Hepatocyte (in vitro differentiated cells): ENCODE results near the gene CCDC69. TPM values are rescaled to one million over a fixed set of nuclear protein-coding genes. Genes with fewer than 3 reads are reported as not detected.

Experiments used
- DNase-seq: peaks from one replicate; pipeline ENCODE4 v3.0.0-alpha.2; 2016; ENCODE audit warnings: low spot score
- H2AFZ ChIP-seq: fragments of 200-600 bp; sonication (generic); 2 replicates; pipeline ENCODE4 v1.6.0; 2016; ENCODE audit warnings: antibody characterized with exemption, mild to moderate bottlenecking
- H3K27ac ChIP-seq: fragments of 200-600 bp; sonication (generic); 2 replicates; pipeline ENCODE4 v1.5.1; 2016; ENCODE audit warnings: mild to moderate bottlenecking
- H3K27me3 ChIP-seq: fragments of 200-600 bp; sonication (generic); 2 replicates; pipeline ENCODE4 v1.6.1; 2016
- H3K36me3 ChIP-seq: fragments of 200-600 bp; sonication (generic); replicated peaks from 2 replicates; pipeline ENCODE4 v1.5.1; 2016; ENCODE audit warnings: low read depth; ENCODE audit not compliant: insufficient read depth
- H3K4me1 ChIP-seq: fragments of 200-600 bp; sonication (generic); 2 replicates; pipeline ENCODE4 v1.5.1; 2016; ENCODE audit warnings: mild to moderate bottlenecking, moderate library complexity; ENCODE audit not compliant: insufficient read depth
- H3K4me2 ChIP-seq: fragments of 200-600 bp; sonication (generic); 2 replicates; pipeline ENCODE4 v1.6.0; 2016
- H3K4me3 ChIP-seq: fragments of 200-600 bp; sonication (generic); 2 replicates; pipeline ENCODE4 v1.5.1; 2016; ENCODE audit warnings: mild to moderate bottlenecking
- H3K79me2 ChIP-seq: fragments of 200-600 bp; sonication (generic); 2 replicates; pipeline ENCODE4 v1.6.0; 2017; ENCODE audit warnings: mild to moderate bottlenecking
- H3K9me2 ChIP-seq: fragments of 200-600 bp; sonication (generic); replicated peaks from 2 replicates; pipeline ENCODE4 v1.6.0; 2017; ENCODE audit warnings: mild to moderate bottlenecking; ENCODE audit not compliant: insufficient read depth
- H3K9me3 ChIP-seq: fragments of 200-600 bp; sonication (generic); 2 replicates; pipeline ENCODE4 v1.5.1; 2016; ENCODE audit warnings: low read depth, mild to moderate bottlenecking
- H4K20me1 ChIP-seq: fragments of 200-600 bp; sonication (generic); 2 replicates; pipeline ENCODE4 v1.6.0; 2016; ENCODE audit warnings: mild to moderate bottlenecking; ENCODE audit not compliant: insufficient read depth, poor library complexity, severe bottlenecking
- EZH2 ChIP-seq: fragments of 200-600 bp; sonication (generic); IDR thresholded peaks from 2 replicates; pipeline ENCODE4 v1.6.1; 2016; ENCODE audit warnings: antibody characterized with exemption, mild to moderate bottlenecking, borderline replicate concordance
- EZH2phosphoT487 ChIP-seq: fragments of 200-600 bp; sonication (generic); IDR thresholded peaks from one replicate; pipeline ENCODE4 v1.6.1; 2018; ENCODE audit warnings: antibody characterized with exemption, mild to moderate bottlenecking, low read depth, moderate library complexity; ENCODE audit not compliant: unreplicated experiment, severe bottlenecking
- WGBS: methylation state at CpG from one replicate; pipeline ENCODE4 v1.1.6; 2016; ENCODE audit warnings: low lambda C conversion rate; ENCODE audit errors: missing lambda C conversion rate; 5-methylcytosine and 5-hydroxymethylcytosine counted together
- polyA plus RNA-seq: library from polyadenylated mRNA; unstranded; fragments of >200 nt; fragmentation: Nextera tagmentation; extraction: Ambion mirVana; gene quantifications from 2 replicates; pipeline ENCODE4 v1.2.1, GENCODE V29; 2016
- total RNA-seq: library from RNA; depleted of rRNA; stranded (reverse); fragments of >200 nt; gene quantifications from 2 replicates; pipeline ENCODE4 v1.2.3, GENCODE V29; 2014
- TF ChIP-seq, protein P1 (sequence below): fragments of 200-600 bp; sonication (generic); IDR thresholded peaks from 2 replicates; pipeline ENCODE4 v1.5.1; 2016; ENCODE audit warnings: antibody characterized with exemption, mild to moderate bottlenecking; ENCODE audit not compliant: poor library complexity

CCDC69 gene
- total and polyA plus RNA-seq, 2 experiments from 2014 or later: 22.4 to 27.3 TPM

DNA sequence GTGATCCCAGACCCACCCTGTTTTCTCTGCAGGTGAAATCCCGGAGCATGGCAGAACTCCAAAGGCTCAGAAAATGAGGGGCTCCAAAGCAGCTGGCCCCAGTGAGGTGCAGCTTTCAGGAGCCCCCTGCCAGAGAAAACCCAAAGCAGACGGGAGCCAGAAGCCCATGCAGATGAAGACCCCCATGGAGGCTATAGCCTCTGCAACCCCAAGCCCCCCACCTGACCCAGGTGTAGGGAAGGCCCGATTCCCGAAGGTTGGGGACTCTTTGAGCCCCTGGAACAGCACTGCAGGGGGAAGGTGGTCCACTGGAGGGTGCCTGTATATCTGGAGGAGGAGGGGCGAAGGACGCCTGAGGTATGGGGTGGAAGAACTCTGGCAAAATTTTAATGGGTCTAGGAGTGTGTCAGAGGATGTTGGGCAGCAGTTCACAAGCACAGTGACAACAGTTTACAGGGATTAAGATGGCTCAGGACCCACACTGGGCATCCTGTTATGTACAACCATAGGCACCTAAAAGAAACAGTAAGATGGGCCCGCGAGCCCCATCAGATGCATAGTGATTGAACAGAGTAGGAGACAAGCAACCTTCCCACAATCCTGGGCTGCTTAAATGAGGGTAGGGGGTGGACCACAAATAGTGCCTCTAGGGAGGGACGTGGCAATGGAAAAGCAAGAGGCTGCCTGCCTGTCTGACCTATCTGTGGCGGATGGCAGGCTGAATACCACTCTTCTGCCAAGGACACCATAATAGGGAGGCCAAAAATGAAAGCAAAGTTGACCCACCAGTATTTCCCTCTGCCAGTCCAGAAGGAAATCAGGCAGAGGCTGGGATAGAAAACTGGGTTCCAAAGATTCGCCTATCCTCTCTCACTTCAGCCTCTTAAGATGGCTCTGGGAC lies 49.9 kb downstream of the CCDC69 start:
- 89% methylated on average over 11 of the region's 11 CpGs for WGBS
- Histone ChIP-seq H3K79me2 (no peaks in the 10 kb centered on the region), H3K9me2 (no peaks in the 10 kb centered on the region), H3K9me3 (no peaks in the 10 kb centered on the region), H3K36me3 (no peaks in the 10 kb centered on the region), H4K20me1 (no peaks in the 10 kb centered on the region), H3K27me3 (no peaks in the 10 kb centered on the region), H3K4me1 (no peaks in the 10 kb centered on the region), H3K27ac (no peak overlapping the region), H3K4me2 (no peak overlapping the region), H3K4me3 (no peak overlapping the region), H2AFZ (no peak overlapping the region)
- TF ChIP-seq, protein P1, sequence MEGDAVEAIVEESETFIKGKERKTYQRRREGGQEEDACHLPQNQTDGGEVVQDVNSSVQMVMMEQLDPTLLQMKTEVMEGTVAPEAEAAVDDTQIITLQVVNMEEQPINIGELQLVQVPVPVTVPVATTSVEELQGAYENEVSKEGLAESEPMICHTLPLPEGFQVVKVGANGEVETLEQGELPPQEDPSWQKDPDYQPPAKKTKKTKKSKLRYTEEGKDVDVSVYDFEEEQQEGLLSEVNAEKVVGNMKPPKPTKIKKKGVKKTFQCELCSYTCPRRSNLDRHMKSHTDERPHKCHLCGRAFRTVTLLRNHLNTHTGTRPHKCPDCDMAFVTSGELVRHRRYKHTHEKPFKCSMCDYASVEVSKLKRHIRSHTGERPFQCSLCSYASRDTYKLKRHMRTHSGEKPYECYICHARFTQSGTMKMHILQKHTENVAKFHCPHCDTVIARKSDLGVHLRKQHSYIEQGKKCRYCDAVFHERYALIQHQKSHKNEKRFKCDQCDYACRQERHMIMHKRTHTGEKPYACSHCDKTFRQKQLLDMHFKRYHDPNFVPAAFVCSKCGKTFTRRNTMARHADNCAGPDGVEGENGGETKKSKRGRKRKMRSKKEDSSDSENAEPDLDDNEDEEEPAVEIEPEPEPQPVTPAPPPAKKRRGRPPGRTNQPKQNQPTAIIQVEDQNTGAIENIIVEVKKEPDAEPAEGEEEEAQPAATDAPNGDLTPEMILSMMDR: no peak
- no peak for TF ChIP-seq EZH2
- no peak for TF ChIP-seq EZH2phosphoT487
- DNase-seq: no peak

DNA sequence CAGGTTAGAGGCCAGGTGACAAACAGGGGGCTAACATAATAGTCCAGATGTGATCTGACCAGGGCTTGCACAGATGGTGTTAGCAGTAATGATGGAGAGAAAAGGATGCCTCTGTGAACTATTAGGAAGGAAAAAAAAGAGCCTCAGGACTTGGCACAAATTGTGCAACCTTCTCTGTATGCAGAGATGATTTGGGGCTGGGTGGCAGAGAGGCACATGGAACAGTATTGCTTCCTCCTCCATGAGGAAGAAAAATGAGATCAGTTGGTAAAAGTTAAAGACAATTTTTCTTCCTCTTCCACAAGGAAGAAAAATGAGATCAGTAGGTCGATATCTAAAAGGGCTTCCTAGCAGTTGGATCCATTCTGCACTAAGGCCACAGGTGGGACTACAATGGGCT lies 52.4 kb downstream of the CCDC69 start:
- H3K4me3 ChIP-seq: no peak overlapping the region
- WGBS: 84% methylated on average over 1 of the region's 1 CpG
- no peaks in the 10 kb centered on the region for H3K4me1 ChIP-seq
- H3K9me2 ChIP-seq: no peaks in the 10 kb centered on the region
- H4K20me1 ChIP-seq: no peaks in the 10 kb centered on the region
- no peak overlapping the region for H2AFZ ChIP-seq
- TF ChIP-seq EZH2phosphoT487 (no peak), EZH2 (no peak)
- TF ChIP-seq, protein P1: no peak
- no peaks in the 10 kb centered on the region for H3K27me3 ChIP-seq
- no peak overlapping the region for H3K4me2 ChIP-seq
- no peaks in the 10 kb centered on the region for H3K36me3 ChIP-seq
- H3K27ac ChIP-seq: no peak overlapping the region
- no peaks in the 10 kb centered on the region for H3K9me3 ChIP-seq
- no peaks in the 10 kb centered on the region for H3K79me2 ChIP-seq
- DNase-seq: no peak

DNA sequence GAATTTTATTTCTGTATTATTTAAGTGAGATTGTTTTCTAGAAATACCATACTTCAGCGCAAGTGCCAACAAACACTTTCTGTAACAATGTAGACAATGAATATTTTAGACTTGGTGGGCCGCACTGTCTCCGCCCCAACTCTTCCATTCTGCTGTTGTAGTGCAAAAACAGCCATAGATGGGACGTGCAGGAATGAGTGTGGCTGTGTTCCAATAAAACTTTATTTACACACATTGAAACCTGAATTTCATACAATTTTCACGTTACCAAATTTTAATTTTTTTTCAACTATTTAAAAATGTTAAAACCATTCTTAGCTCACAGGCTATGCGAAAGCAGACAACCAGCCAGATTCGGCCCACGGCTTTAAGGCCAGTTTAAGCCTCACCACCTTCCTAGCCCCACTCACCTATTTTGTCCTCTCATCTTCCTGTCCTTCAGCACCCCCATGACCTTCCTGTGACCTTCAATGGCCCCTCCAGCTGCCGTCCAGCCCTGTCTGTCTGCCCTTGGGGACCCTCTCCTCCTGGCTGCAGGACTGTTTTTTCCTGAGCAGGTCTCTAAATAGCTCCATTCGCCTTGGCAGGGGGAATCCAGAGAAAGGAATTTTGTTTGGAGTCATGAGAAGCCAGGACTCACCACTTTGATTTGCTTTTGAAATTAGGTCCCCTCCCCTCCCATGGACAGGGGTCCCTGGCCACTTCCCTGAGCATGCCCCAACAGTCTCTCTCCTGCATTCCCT lies 55.1 kb downstream of the CCDC69 start:
- no peak overlapping the region for H3K4me2 ChIP-seq
- 83% methylated on average over 10 of the region's 10 CpGs for WGBS

More for the DNA sequence above, 55.1 kb downstream of the CCDC69 start:
- no peak overlapping the region for H2AFZ ChIP-seq
- H3K36me3 ChIP-seq: no peaks in the 10 kb centered on the region
- no peaks in the 10 kb centered on the region for H3K79me2 ChIP-seq
- no peak overlapping the region for H3K27ac ChIP-seq
- no peaks in the 10 kb centered on the region for H3K9me2 ChIP-seq
- no peak for DNase-seq
- no peaks in the 10 kb centered on the region for H3K27me3 ChIP-seq
- no peaks in the 10 kb centered on the region for H3K9me3 ChIP-seq
- no peaks in the 10 kb centered on the region for H4K20me1 ChIP-seq
- H3K4me1 ChIP-seq: peaks cover 4% of the 10 kb centered on the region
- no peak overlapping the region for H3K4me3 ChIP-seq
- TF ChIP-seq, protein P1: no peak
- TF ChIP-seq EZH2phosphoT487 (no peak), EZH2 (no peak)
